ENCODE results near the gene ITK.

- no peak for TF ChIP-seq CTCF (IDR thresholded peaks at IDR 0.05)
- no peak for TF ChIP-seq EZH2phosphoT487 (IDR thresholded peaks at IDR 0.05)
- TF ChIP-seq EZH2 (IDR thresholded peaks at IDR 0.05), result no peak
These were observed 16.4 kb downstream of the ITK start for GRCh38 chr5:157197086-157197485.
